RWPE1 (cell line): Measurements from ENCODE around the gene ARL3.

Source experiments
- CTCF ChIA-PET: fragments of 350-600 bp; sonication (Branson Sonifier 250); formaldehyde crosslinking; extraction: SDS; loops from one replicate; lab custom pipeline; 2021; lab: Yijun Ruan, JAX
- POLR2A ChIA-PET: fragments of 400-600 bp; formaldehyde crosslinking; extraction: SDS; loops from one replicate; lab custom pipeline; 2020; ENCODE audit warnings: antibody characterized with exemption; ENCODE audit not compliant: low non-redundant PET; lab: Yijun Ruan, JAX
- DNase-seq: peaks from one replicate; pipeline ENCODE4 v3.0.0; 2012; ENCODE audit warnings: low spot score
- H3K27ac ChIP-seq: fragments of 450-650 bp; 2 replicates; pipeline ENCODE4 v1.5.1; 2017
- TF ChIP-seq, protein P1 (sequence below): fragments of 450-650 bp; conservative IDR thresholded peaks from 2 replicates; pipeline ENCODE4 v1.5.1; 2017; ENCODE audit warnings: low read depth, mild to moderate bottlenecking

The ARL3 gene

GRCh38 chr10:102656791-102657371 is 57.3 kb downstream of the ARL3 start:
- peak overlapping the region; percentile 82 for H3K27ac ChIP-seq
- CTCF ChIA-PET: no interaction called here
- TF ChIP-seq, protein P1, sequence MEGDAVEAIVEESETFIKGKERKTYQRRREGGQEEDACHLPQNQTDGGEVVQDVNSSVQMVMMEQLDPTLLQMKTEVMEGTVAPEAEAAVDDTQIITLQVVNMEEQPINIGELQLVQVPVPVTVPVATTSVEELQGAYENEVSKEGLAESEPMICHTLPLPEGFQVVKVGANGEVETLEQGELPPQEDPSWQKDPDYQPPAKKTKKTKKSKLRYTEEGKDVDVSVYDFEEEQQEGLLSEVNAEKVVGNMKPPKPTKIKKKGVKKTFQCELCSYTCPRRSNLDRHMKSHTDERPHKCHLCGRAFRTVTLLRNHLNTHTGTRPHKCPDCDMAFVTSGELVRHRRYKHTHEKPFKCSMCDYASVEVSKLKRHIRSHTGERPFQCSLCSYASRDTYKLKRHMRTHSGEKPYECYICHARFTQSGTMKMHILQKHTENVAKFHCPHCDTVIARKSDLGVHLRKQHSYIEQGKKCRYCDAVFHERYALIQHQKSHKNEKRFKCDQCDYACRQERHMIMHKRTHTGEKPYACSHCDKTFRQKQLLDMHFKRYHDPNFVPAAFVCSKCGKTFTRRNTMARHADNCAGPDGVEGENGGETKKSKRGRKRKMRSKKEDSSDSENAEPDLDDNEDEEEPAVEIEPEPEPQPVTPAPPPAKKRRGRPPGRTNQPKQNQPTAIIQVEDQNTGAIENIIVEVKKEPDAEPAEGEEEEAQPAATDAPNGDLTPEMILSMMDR: no peak
- no peak for DNase-seq
- POLR2A ChIA-PET: interaction anchor here (0.7 kb wide), 1 partner anchor 12 kb away, joined by 3 read pairs; the partner anchor contains the start of gene TRIM8

DNA sequence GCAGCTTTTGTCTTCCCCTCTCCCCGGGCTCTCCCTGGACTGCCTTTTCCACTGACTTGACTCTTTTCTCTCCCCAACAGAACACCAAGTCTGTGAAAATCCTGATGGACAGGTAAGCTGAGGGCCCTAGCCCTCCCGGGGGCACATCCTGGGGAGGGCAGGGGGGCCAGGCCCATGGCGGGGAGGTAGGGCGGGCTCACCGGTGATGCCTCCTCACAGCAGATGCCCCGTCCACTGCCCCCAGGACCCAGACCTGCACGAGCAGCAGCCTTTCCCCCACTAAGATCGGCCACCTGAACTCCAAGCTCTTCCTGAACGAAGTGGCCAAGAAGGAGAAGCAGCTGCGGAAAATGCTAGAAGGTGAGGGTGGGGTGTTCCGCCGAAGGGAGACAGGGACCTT is 58.2 kb downstream of the ARL3 start:
- ChIA-PET CTCF (interaction anchor here (1.2 kb wide), 1 partner anchor 11 kb away, joined by 3 read pairs; the partner anchor contains the start of gene TRIM8), POLR2A (interaction anchor here (0.7 kb wide), 1 partner anchor 129 kb away, joined by 4 read pairs; no protein-coding TSS in a partner anchor)
- TF ChIP-seq, protein P1: no peak
- H3K27ac ChIP-seq: peak overlapping the region; percentile 82
- no peak for DNase-seq

DNA sequence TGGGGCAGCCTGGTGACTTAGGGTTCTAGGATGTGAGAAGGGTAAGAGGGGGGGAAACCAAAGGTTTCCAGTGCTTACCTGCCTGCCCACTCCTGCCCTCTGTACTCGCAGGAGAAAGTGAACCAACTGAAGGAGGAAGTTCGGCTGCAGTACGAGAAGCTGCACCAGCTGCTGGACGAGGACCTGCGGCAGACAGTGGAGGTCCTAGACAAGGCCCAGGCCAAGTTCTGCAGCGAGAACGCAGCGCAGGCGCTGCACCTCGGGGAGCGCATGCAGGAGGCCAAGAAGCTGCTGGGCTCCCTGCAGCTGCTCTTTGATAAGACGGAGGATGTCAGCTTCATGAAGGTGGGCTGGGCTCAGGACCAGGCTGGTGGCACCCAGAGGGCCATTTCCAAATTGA is 59.2 kb downstream of the ARL3 start:
- no peak for DNase-seq
- ChIA-PET POLR2A (no interaction called here), CTCF (interaction anchor here (0.5 to 1.2 kb wide), 5 partner anchors 10 to 485 kb away, joined by 3 to 4 read pairs (median 3); partner anchors contain the start of gene TRIM8)
- TF ChIP-seq, protein P1: no peak
- peak overlapping the region; percentile 53 for H3K27ac ChIP-seq

GRCh38 chr10:102654566-102654965 is 59.6 kb downstream of the ARL3 start:
- TF ChIP-seq, protein P1: no peak
- peak overlapping the region; percentile 53 for H3K27ac ChIP-seq
- CTCF ChIA-PET: interaction anchor here (0.5 to 1.2 kb wide), 3 partner anchors 25 to 485 kb away, joined by 3 read pairs; no protein-coding TSS in a partner anchor
- POLR2A ChIA-PET: no interaction called here
- DNase-seq: no peak

GRCh38 chr10:102653060-102653459 is 61.1 kb downstream of the ARL3 start:
- no peak for DNase-seq
- ChIA-PET CTCF (no interaction called here), POLR2A (interaction anchor here (0.7 kb wide), 1 partner anchor 194 kb away, joined by 6 read pairs; no protein-coding TSS in a partner anchor)
- peak overlapping the region; percentile 53 for H3K27ac ChIP-seq
- TF ChIP-seq, protein P1: no peak

DNA sequence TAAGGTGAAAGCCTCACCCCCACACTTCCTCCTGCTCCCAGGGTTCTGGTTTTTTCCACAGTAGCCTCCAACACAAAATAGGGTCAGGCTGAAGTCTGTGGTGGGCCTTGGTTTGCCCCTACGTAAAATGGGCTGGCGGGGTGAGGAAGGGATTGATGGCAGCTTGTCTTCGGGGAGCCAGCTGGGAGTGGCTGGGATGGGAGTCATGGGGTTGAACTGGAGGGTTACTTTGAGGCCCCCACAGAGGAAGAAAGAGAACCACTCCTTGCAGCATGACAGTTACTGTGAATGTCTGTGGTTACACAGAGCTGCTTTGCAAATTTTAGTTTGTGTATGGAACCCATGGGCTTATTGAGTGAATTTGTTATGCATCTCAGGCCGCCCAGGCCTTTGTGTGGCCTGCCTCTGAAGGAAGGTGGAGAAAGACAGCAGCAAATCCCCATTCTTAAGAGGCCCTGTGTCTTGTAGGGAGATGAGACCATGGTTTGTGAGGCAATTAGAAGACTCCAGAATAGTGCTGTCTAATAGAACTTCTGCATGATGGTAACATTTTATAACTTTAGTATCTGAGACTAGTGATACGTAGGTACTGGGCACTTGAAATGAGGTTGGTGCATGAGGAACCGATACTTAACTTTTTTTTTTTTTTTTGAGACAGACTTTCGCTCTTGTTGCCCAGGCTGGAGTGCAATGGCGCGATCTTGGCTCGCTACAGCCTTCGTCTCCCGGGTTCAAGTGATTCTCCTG is 61.9 kb downstream of the ARL3 start:
- POLR2A ChIA-PET: interaction anchor here (0.7 kb wide), 1 partner anchor 193 kb away, joined by 6 read pairs; no protein-coding TSS in a partner anchor
- TF ChIP-seq, protein P1: no peak
- H3K27ac ChIP-seq: peak overlapping the region; percentile 100
- CTCF ChIA-PET: interaction anchor here (0.6 kb wide), 1 partner anchor 148 kb away, joined by 3 read pairs; the partner anchor contains the start of gene SUFU
- DNase-seq: no peak
